Prostate gland (tissue), 2 donors: ENCODE results near the gene SOCS6. TPM values are rescaled to one million over a fixed set of nuclear protein-coding genes. Genes with fewer than 3 reads are reported as not detected.

Experiments
- DNase-seq: peaks from one replicate; pipeline ENCODE4 v3.0.0-alpha.2; 2019; ENCODE audit warnings: low spot score
- H3K27ac ChIP-seq, 2 donors: fragments of 200-600 bp; sonication (generic); 2 replicates each; pipeline ENCODE4 v1.5.1; 2017 to 2019
- H3K27me3 ChIP-seq: fragments of 200-600 bp; sonication (generic); replicated peaks from 2 replicates; pipeline ENCODE4 v1.5.1; 2019; ENCODE audit not compliant: insufficient read depth
- H3K36me3 ChIP-seq, 2 donors: fragments of 200-600 bp; sonication (generic); 1 replicate in 1 of 2; 2 replicates in 1 of 2; pipeline versions ENCODE4 v1.5.1 to v1.8.1; 2017 to 2019
- H3K4me1 ChIP-seq: fragments of 200-600 bp; sonication (generic); replicated peaks from 2 replicates; pipeline ENCODE4 v1.5.1; 2019
- H3K4me3 ChIP-seq, 2 donors: fragments of 200-600 bp; sonication (generic); 2 replicates each; pipeline ENCODE4 v1.5.1; 2017 to 2019
- H3K9me3 ChIP-seq: fragments of 200-600 bp; sonication (generic); 2 replicates; pipeline ENCODE4 v1.5.1; 2017
- POLR2A ChIP-seq: fragments of 450-650 bp; IDR thresholded peaks from one replicate; pipeline ENCODE4 v1.6.1; 2016; ENCODE audit warnings: antibody characterized with exemption, mild to moderate bottlenecking
- POLR2AphosphoS5 ChIP-seq: sonication (generic); formaldehyde crosslinking; IDR thresholded peaks from one replicate; pipeline ENCODE4 v1.6.1; 2017; ENCODE audit warnings: antibody characterized with exemption
- WGBS: methylation state at CpG from one replicate; pipeline ENCODE4 v1.1.5; 2018; 5-methylcytosine and 5-hydroxymethylcytosine counted together
- intact Hi-C: fragments of 100-400 bp; cut with DNase I; formaldehyde crosslinking; loops from one replicate; pipeline ENCODE4 v1.14.2; 2022
- total RNA-seq, 2 donors: library from RNA; depleted of rRNA; stranded (reverse); fragments of >200 nt; gene quantifications; one replicate each; pipeline ENCODE4 v1.1.0, GENCODE V29; 2016
- TF ChIP-seq, protein P1 (sequence below), 4 experiments: fragments of 200-600 bp in 2 of 4; fragments of 450-650 bp in 2 of 4; sonication (generic) in 2 of 4; IDR thresholded peaks; 1 replicate in 3 of 4; 2 replicates in 1 of 4; pipeline ENCODE4 v1.5.1; 2016 to 2019; ENCODE audit warnings: antibody characterized with exemption in 4 of 4, mild to moderate bottlenecking in 2 of 4, moderate library complexity in 2 of 4

The SOCS6 gene
- total RNA-seq, 2 donors from 2014 or later, result 25.6 to 31.4 TPM

- Histone ChIP-seq H3K36me3 (no peaks in the 10 kb centered on the region), H3K27me3 (no peaks in the 10 kb centered on the region), H3K9me3 (no peaks in the 10 kb centered on the region), H3K4me1 (no peaks in the 10 kb centered on the region), H3K4me3 (no peak overlapping the region), H3K27ac (no peak overlapping the region)
- TF ChIP-seq POLR2AphosphoS5 (no peak), POLR2A (no peak)
- TF ChIP-seq, protein P1, sequence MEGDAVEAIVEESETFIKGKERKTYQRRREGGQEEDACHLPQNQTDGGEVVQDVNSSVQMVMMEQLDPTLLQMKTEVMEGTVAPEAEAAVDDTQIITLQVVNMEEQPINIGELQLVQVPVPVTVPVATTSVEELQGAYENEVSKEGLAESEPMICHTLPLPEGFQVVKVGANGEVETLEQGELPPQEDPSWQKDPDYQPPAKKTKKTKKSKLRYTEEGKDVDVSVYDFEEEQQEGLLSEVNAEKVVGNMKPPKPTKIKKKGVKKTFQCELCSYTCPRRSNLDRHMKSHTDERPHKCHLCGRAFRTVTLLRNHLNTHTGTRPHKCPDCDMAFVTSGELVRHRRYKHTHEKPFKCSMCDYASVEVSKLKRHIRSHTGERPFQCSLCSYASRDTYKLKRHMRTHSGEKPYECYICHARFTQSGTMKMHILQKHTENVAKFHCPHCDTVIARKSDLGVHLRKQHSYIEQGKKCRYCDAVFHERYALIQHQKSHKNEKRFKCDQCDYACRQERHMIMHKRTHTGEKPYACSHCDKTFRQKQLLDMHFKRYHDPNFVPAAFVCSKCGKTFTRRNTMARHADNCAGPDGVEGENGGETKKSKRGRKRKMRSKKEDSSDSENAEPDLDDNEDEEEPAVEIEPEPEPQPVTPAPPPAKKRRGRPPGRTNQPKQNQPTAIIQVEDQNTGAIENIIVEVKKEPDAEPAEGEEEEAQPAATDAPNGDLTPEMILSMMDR (IDR thresholded peaks at IDR 0.05), result no peak
- DNase-seq, result no peak
- WGBS, result 93% methylated on average over 2 of the region's 2 CpGs
- intact Hi-C loops, result no loop called here
These were observed 32.8 kb downstream of the SOCS6 start for GRCh38 chr18:70321616-70322015.

GRCh38 chr18:70322385-70322784 is 33.5 kb downstream of the SOCS6 start:
- H3K4me3 ChIP-seq, result no peak overlapping the region
- DNase-seq, result no peak
- H3K27me3 ChIP-seq, result no peaks in the 10 kb centered on the region
- 94% methylated on average over 2 of the region's 2 CpGs for WGBS
- no peak overlapping the region for H3K27ac ChIP-seq
- H3K4me1 ChIP-seq, result no peaks in the 10 kb centered on the region
- no peaks in the 10 kb centered on the region for H3K9me3 ChIP-seq
- TF ChIP-seq, protein P1 (IDR thresholded peaks at IDR 0.05), result no peak
- no peak for TF ChIP-seq POLR2A
- no peak for TF ChIP-seq POLR2AphosphoS5
- intact Hi-C loops, result no loop called here
- H3K36me3 ChIP-seq, result no peaks in the 10 kb centered on the region

- intact Hi-C loops, result no loop called here
- no peak for DNase-seq
- no peaks in the 10 kb centered on the region for H3K36me3 ChIP-seq
- no peaks in the 10 kb centered on the region for H3K4me1 ChIP-seq
- H3K27ac ChIP-seq, result no peak overlapping the region
- 84% methylated on average over 5 of the region's 5 CpGs for WGBS
- H3K27me3 ChIP-seq, result no peaks in the 10 kb centered on the region
- H3K4me3 ChIP-seq, result no peak overlapping the region
- H3K9me3 ChIP-seq, result no peaks in the 10 kb centered on the region
- TF ChIP-seq, protein P1 (IDR thresholded peaks at IDR 0.05), result no peak
- TF ChIP-seq POLR2AphosphoS5, result no peak
- TF ChIP-seq POLR2A, result no peak
These were observed 34.1 kb downstream of the SOCS6 start for GRCh38 chr18:70322928-70323327.

DNA sequence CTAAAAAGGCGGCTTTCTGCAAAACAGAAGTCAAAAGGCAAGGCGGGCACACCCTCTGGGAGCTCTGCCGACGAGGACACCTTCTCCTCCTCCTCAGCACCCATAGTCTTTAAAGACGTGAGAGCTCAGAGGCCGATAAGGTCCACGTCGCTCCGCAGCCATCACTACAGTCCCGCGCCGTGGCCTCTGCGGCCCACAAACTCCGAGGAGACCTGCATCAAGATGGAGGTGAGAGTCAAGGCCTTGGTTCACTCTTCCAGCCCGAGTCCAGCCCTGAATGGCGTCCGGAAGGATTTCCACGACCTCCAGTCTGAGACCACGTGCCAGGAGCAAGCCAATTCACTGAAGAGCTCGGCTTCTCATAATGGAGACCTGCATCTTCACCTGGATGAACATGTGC is 36.1 kb downstream of the SOCS6 start:
- no peaks in the 10 kb centered on the region for H3K9me3 ChIP-seq
- no peaks in the 10 kb centered on the region for H3K27me3 ChIP-seq
- H3K4me1 ChIP-seq, result no peaks in the 10 kb centered on the region
- intact Hi-C loops, result no loop called here
- WGBS, result 95% methylated on average over 20 of the region's 20 CpGs
- TF ChIP-seq, protein P1 (IDR thresholded peaks at IDR 0.05), result no peak
- TF ChIP-seq POLR2AphosphoS5, result no peak
- TF ChIP-seq POLR2A, result no peak
- DNase-seq, result no peak
- H3K36me3 ChIP-seq, result no peaks in the 10 kb centered on the region
- H3K27ac ChIP-seq, result no peak overlapping the region
- no peak overlapping the region for H3K4me3 ChIP-seq

GRCh38 chr18:70326255-70326654 is 37.4 kb downstream of the SOCS6 start:
- WGBS, result 100% methylated on average over 1 of the region's 1 CpG

More at GRCh38 chr18:70326255-70326654, 37.4 kb downstream of the SOCS6 start:
- no peak for DNase-seq
- no peak overlapping the region for H3K27ac ChIP-seq
- no peaks in the 10 kb centered on the region for H3K4me1 ChIP-seq
- H3K27me3 ChIP-seq, result no peaks in the 10 kb centered on the region
- intact Hi-C loops, result no loop called here
- H3K36me3 ChIP-seq, result no peaks in the 10 kb centered on the region
- H3K4me3 ChIP-seq, result no peak overlapping the region
- TF ChIP-seq, protein P1 (IDR thresholded peaks at IDR 0.05), result no peak
- no peak for TF ChIP-seq POLR2AphosphoS5
- no peak for TF ChIP-seq POLR2A
- H3K9me3 ChIP-seq, result no peaks in the 10 kb centered on the region
